Neural cell (in vitro differentiated cells): Measurements from ENCODE around the gene HOXD8. TPM values are rescaled to one million over a fixed set of nuclear protein-coding genes. Genes with fewer than 3 reads are reported as not detected.

Experiments used
- H2AFZ ChIP-seq: fragments of 200-600, 300-800 bp; sonication (generic), shearing (Covaris generic); 2 replicates; pipeline ENCODE4 v1.6.0; 2014; ENCODE audit warnings: low read depth, mild to moderate bottlenecking, antibody characterized with exemption, low read length, moderate library complexity
- H3F3A ChIP-seq: fragments of 200-600 bp; shearing (Covaris generic); 2 replicates; pipeline ENCODE4 v1.6.1; 2016; ENCODE audit warnings: mild to moderate bottlenecking, moderate library complexity, mixed read lengths, antibody characterized with exemption, low read length; ENCODE audit not compliant: insufficient read depth, poor library complexity, severe bottlenecking
- H3K27ac ChIP-seq: fragments of 200-600, 300-800 bp; sonication (generic), shearing (Covaris generic); 2 replicates; pipeline ENCODE4 v1.5.1; 2014; ENCODE audit warnings: mild to moderate bottlenecking, low read length, moderate library complexity
- H3K27me3 ChIP-seq: fragments of 300-800, 200-600 bp; sonication (generic), shearing (Covaris generic); 2 replicates; pipeline ENCODE4 v1.6.0; 2014; ENCODE audit warnings: mild to moderate bottlenecking, low read depth, low read length, moderate library complexity; ENCODE audit not compliant: insufficient read depth
- H3K36me3 ChIP-seq: fragments of 300-800, 200-600 bp; sonication (generic), shearing (Covaris generic); 2 replicates; pipeline ENCODE4 v1.5.1; 2014; ENCODE audit warnings: mild to moderate bottlenecking, antibody characterized with exemption, low read length, moderate library complexity; ENCODE audit not compliant: insufficient read depth
- H3K4me2 ChIP-seq: fragments of 300-800, 200-600 bp; sonication (generic), shearing (Covaris generic); 2 replicates; pipeline ENCODE4 v1.6.0; 2014; ENCODE audit warnings: mild to moderate bottlenecking, low read length
- H3K4me3 ChIP-seq: fragments of 300-800, 200-600 bp; sonication (generic), shearing (Covaris generic); 2 replicates; pipeline ENCODE4 v1.5.1; 2014; ENCODE audit warnings: mild to moderate bottlenecking, low read length, moderate library complexity
- H3K79me2 ChIP-seq: fragments of 200-600 bp; shearing (Covaris generic); replicated peaks from 2 replicates; pipeline ENCODE4 v1.6.0; 2014; ENCODE audit warnings: mild to moderate bottlenecking, low read length, moderate library complexity; ENCODE audit not compliant: insufficient read depth
- H3K9ac ChIP-seq: fragments of 300-800, 200-600 bp; sonication (generic), shearing (Covaris generic); 2 replicates; pipeline ENCODE4 v1.6.1; 2016; ENCODE audit warnings: mild to moderate bottlenecking, low read length, mixed read lengths
- H3K9me2 ChIP-seq: fragments of 200-600 bp; shearing (Covaris generic); 2 replicates; pipeline ENCODE4 v1.6.1; 2016; ENCODE audit warnings: mild to moderate bottlenecking, low read length, mixed read lengths; ENCODE audit not compliant: insufficient read depth
- H3K9me3 ChIP-seq: fragments of 200-600, 300-800 bp; sonication (generic), shearing (Covaris generic); 2 replicates; pipeline ENCODE4 v1.6.1; 2016; ENCODE audit warnings: mild to moderate bottlenecking, mixed run types, low read length, moderate library complexity, mixed read lengths
- H4K20me1 ChIP-seq: fragments of 200-600 bp; shearing (Covaris generic); 2 replicates; pipeline ENCODE4 v1.6.1; 2016; ENCODE audit warnings: mild to moderate bottlenecking, mixed run types; ENCODE audit not compliant: insufficient read depth
- CTCF ChIP-seq: fragments of 450-650 bp; IDR thresholded peaks from 2 replicates; pipeline ENCODE4 v1.5.1; 2014; ENCODE audit warnings: antibody characterized with exemption, mild to moderate bottlenecking, moderate library complexity; ENCODE audit not compliant: poor library complexity, severe bottlenecking
- EP300 ChIP-seq: fragments of 450-650 bp; conservative IDR thresholded peaks from 2 replicates; pipeline ENCODE4 v1.6.1; 2014; ENCODE audit warnings: antibody characterized with exemption, mild to moderate bottlenecking, moderate library complexity; ENCODE audit not compliant: poor library complexity, severe bottlenecking
- EZH2 ChIP-seq: fragments of 200-600, 300-800 bp; shearing (Covaris generic), sonication (generic); IDR thresholded peaks from 2 replicates; pipeline ENCODE4 v1.6.1; 2014; ENCODE audit warnings: antibody characterized with exemption, low read length, borderline replicate concordance, mild to moderate bottlenecking; ENCODE audit not compliant: insufficient read depth, poor library complexity, severe bottlenecking
- MXI1 ChIP-seq: fragments of 450-650 bp; conservative IDR thresholded peaks from 2 replicates; pipeline ENCODE4 v1.6.1; 2014; ENCODE audit warnings: antibody characterized with exemption, mild to moderate bottlenecking; ENCODE audit not compliant: poor library complexity, severe bottlenecking
- POLR2AphosphoS5 ChIP-seq: IDR thresholded peaks from 2 replicates; pipeline ENCODE4 v1.6.1; 2012
- RAD21 ChIP-seq: fragments of 450-650 bp; conservative IDR thresholded peaks from 2 replicates; pipeline ENCODE4 v1.6.1; 2014; ENCODE audit warnings: antibody characterized with exemption, mild to moderate bottlenecking, moderate library complexity
- SMC3 ChIP-seq: fragments of 450-650 bp; conservative IDR thresholded peaks from 2 replicates; pipeline ENCODE4 v1.6.1; 2014; ENCODE audit warnings: antibody characterized with exemption, mild to moderate bottlenecking, moderate library complexity; ENCODE audit not compliant: poor library complexity
- TAF1 ChIP-seq: IDR thresholded peaks from 2 replicates; pipeline ENCODE4 v1.6.1; 2012; ENCODE audit warnings: low read depth
- polyA plus RNA-seq: library from polyadenylated mRNA; depleted of rRNA; stranded (reverse); fragments of >200 nt; gene quantifications from 2 replicates; pipeline ENCODE4 v1.2.3, GENCODE V29; 2014
- TF ChIP-seq, protein P1 (sequence below): IDR thresholded peaks from 2 replicates; pipeline ENCODE4 v1.6.1; 2012; ENCODE audit warnings: borderline replicate concordance

The HOXD8 gene
- polyA plus RNA-seq, 1 donor from 2014 or later: not detected

DNA sequence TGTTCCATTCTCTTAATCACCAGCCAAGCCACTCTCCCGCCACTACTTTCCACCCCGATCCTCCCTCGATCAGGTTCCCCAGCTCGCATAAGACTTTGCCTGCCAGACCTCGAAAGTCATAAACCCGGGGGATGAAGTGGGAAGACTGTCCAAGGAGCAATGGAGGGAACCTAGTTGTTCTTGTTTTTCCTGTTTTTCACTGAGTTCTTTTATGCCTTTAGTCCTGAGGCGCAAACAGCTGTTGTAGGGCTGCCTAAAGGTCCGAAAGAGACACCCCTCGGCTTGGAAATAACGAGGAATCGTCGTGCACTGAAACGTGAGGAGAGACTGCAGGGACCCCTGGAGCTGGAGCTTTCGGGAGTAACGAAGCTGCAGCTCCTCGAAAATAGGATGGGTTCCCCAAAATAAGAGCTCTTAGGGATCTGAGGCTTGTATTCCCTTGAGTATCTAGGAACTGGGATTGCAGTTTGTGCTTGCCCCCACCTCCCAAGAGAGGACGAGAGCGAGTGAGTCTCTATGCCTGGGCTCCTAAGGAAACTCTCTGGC, 31.6 kb upstream of the HOXD8 start:
- TF ChIP-seq CTCF (peak; percentile 48), TAF1 (no peak), RAD21 (peak; percentile 13)
- Histone ChIP-seq H3K9ac (no peak overlapping the region), H3K9me2 (no peaks in the 10 kb centered on the region), H3K27me3 (peaks cover 100% of the 10 kb centered on the region), H3K4me2 (no peak overlapping the region), H2AFZ (no peak overlapping the region), H3K9me3 (peaks cover 7% of the 10 kb centered on the region), H3K27ac (no peak overlapping the region), H3K4me3 (peak overlapping the region; percentile 64), H3F3A (no peaks in the 10 kb centered on the region), H4K20me1 (no peaks in the 10 kb centered on the region), H3K36me3 (no peaks in the 10 kb centered on the region), H3K79me2 (no peaks in the 10 kb centered on the region)

DNA sequence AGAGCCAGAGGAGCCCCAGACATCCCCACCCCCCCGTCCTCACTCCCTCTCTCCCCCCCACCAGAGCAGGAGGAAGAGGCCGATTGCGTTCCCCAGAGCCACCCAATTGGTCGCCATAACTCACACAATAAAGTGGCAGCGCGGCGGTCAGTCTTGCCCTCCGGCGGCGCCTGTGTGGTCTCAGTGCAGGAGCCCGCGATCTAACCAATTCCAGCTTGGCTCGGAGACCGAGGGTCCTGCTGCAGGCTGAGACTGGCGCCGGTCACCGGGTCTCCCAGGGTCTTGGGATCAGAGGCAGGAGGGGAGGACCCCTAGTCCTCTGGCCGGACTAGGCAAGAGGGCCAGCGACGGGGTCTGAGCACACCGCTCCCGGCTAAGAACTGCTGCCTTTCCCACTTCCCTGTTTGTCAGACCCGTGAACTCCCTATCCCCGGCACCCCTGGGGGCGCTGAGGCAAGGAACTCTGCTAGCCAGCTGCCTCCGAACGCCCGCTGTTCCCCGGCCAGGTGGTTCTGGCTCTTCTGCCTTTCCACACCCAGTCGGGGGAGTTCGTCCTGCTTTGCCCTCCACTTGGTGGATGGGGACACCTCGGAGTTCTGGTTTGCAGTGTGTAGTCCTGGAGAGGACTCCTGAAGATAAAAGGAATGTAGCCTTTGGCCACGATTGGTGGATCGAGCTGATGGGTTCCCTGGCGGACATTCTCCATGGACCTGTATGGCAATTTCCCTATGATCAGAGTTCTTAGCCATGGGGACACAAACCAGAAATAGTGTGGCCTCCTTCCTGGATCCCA, 30.9 kb upstream of the HOXD8 start:
- Histone ChIP-seq H3K79me2 (no peaks in the 10 kb centered on the region), H3K36me3 (no peaks in the 10 kb centered on the region), H3K27me3 (peaks cover 100% of the 10 kb centered on the region), H3K9me3 (peaks cover 7% of the 10 kb centered on the region), H3K27ac (no peak overlapping the region), H3K4me3 (no peak overlapping the region), H3F3A (no peaks in the 10 kb centered on the region), H3K4me2 (no peak overlapping the region), H3K9ac (no peak overlapping the region), H3K9me2 (no peaks in the 10 kb centered on the region), H4K20me1 (no peaks in the 10 kb centered on the region), H2AFZ (no peak overlapping the region)
- TF ChIP-seq POLR2AphosphoS5 (no peak), EZH2 (no peak), EP300 (no peak), TAF1 (no peak), RAD21 (no peak), CTCF (no peak), MXI1 (no peak), SMC3 (no peak)
- TF ChIP-seq, protein P1, sequence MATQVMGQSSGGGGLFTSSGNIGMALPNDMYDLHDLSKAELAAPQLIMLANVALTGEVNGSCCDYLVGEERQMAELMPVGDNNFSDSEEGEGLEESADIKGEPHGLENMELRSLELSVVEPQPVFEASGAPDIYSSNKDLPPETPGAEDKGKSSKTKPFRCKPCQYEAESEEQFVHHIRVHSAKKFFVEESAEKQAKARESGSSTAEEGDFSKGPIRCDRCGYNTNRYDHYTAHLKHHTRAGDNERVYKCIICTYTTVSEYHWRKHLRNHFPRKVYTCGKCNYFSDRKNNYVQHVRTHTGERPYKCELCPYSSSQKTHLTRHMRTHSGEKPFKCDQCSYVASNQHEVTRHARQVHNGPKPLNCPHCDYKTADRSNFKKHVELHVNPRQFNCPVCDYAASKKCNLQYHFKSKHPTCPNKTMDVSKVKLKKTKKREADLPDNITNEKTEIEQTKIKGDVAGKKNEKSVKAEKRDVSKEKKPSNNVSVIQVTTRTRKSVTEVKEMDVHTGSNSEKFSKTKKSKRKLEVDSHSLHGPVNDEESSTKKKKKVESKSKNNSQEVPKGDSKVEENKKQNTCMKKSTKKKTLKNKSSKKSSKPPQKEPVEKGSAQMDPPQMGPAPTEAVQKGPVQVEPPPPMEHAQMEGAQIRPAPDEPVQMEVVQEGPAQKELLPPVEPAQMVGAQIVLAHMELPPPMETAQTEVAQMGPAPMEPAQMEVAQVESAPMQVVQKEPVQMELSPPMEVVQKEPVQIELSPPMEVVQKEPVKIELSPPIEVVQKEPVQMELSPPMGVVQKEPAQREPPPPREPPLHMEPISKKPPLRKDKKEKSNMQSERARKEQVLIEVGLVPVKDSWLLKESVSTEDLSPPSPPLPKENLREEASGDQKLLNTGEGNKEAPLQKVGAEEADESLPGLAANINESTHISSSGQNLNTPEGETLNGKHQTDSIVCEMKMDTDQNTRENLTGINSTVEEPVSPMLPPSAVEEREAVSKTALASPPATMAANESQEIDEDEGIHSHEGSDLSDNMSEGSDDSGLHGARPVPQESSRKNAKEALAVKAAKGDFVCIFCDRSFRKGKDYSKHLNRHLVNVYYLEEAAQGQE: no peak
